ENCODE measurements around the gene CALHM4.

DNA sequence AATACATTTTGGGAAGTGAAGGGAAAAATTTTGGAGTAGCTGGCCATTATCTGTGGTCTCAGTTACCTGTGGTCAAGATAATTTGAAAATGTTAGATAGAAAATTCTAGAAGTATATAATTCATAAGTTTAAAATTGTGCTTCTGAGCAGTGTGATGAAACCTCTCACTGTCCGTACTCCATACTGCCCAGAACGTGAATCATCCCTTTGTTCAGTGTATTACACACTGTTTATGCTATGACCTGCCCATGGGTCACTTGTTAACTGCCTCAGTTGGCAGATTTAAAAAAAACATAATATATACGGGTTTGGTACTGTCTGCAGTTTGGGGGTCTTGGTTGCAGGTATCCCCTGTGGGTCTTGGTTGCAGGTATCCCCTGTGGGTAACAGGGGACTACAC, 46.2 kb upstream of the CALHM4 start:
- TF ChIP-seq, protein P1, sequence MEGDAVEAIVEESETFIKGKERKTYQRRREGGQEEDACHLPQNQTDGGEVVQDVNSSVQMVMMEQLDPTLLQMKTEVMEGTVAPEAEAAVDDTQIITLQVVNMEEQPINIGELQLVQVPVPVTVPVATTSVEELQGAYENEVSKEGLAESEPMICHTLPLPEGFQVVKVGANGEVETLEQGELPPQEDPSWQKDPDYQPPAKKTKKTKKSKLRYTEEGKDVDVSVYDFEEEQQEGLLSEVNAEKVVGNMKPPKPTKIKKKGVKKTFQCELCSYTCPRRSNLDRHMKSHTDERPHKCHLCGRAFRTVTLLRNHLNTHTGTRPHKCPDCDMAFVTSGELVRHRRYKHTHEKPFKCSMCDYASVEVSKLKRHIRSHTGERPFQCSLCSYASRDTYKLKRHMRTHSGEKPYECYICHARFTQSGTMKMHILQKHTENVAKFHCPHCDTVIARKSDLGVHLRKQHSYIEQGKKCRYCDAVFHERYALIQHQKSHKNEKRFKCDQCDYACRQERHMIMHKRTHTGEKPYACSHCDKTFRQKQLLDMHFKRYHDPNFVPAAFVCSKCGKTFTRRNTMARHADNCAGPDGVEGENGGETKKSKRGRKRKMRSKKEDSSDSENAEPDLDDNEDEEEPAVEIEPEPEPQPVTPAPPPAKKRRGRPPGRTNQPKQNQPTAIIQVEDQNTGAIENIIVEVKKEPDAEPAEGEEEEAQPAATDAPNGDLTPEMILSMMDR (conservative IDR thresholded peaks at IDR 0.05) = no peak
- no peak for TF ChIP-seq ZFX (IDR thresholded peaks at IDR 0.05)
